Loucy (cell line): ENCODE measurements around the gene ESF1.

Experiments
- H2AFZ ChIP-seq: fragments of 200-600 bp; sonication (generic); 2 replicates; pipeline ENCODE4 v1.6.0; 2016; ENCODE audit warnings: antibody characterized with exemption, mild to moderate bottlenecking, low read length, moderate library complexity
- H3F3A ChIP-seq: fragments of 200-600 bp; 2 replicates; pipeline ENCODE4 v1.6.0; 2016; ENCODE audit warnings: antibody characterized with exemption, low read depth, mild to moderate bottlenecking
- H3K27me3 ChIP-seq: fragments of 200-600 bp; sonication (generic); 2 replicates; pipeline ENCODE4 v1.6.1; 2014; ENCODE audit warnings: low read length, mild to moderate bottlenecking; ENCODE audit not compliant: insufficient read depth, poor library complexity, severe bottlenecking
- H3K36me3 ChIP-seq: fragments of 200-600 bp; sonication (generic); 2 replicates; pipeline ENCODE4 v1.6.1; 2016; ENCODE audit warnings: low read length; ENCODE audit not compliant: insufficient read depth
- H3K4me1 ChIP-seq: fragments of 200-600 bp; sonication (generic); 2 replicates; pipeline ENCODE4 v1.5.1; 2014; ENCODE audit warnings: low read length, mild to moderate bottlenecking; ENCODE audit not compliant: insufficient read depth, poor library complexity, severe bottlenecking
- H3K4me2 ChIP-seq: fragments of 200-600 bp; sonication (generic); 2 replicates; pipeline ENCODE4 v1.6.0; 2014; ENCODE audit warnings: antibody characterized with exemption, low read length, low read depth, mild to moderate bottlenecking; ENCODE audit not compliant: poor library complexity, severe bottlenecking
- H3K4me3 ChIP-seq: fragments of 200-600 bp; sonication (generic); 2 replicates; pipeline ENCODE4 v1.5.1; 2014; ENCODE audit warnings: low read length, mild to moderate bottlenecking, mixed read lengths; ENCODE audit not compliant: poor library complexity, severe bottlenecking
- H3K79me2 ChIP-seq: fragments of 200-600 bp; sonication (generic); 2 replicates; pipeline ENCODE4 v1.6.1; 2014; ENCODE audit warnings: low read length; ENCODE audit not compliant: insufficient read depth
- H3K9ac ChIP-seq: fragments of 200-600 bp; sonication (generic); 2 replicates; pipeline ENCODE4 v1.6.0; 2014; ENCODE audit warnings: mild to moderate bottlenecking, low read depth, low read length, moderate library complexity; ENCODE audit not compliant: poor library complexity, severe bottlenecking
- H3K9me2 ChIP-seq: fragments of 200-600 bp; sonication (generic); replicated peaks from 2 replicates; pipeline ENCODE4 v1.6.1; 2016; ENCODE audit warnings: low read depth, low read length, mixed read lengths
- H3K9me3 ChIP-seq: fragments of 200-600 bp; sonication (generic); 2 replicates; pipeline ENCODE4 v1.6.1; 2014; ENCODE audit warnings: mild to moderate bottlenecking, antibody characterized with exemption, low read length, low read depth; ENCODE audit not compliant: insufficient read depth
- H4K20me1 ChIP-seq: fragments of 200-600 bp; sonication (generic); 2 replicates; pipeline ENCODE4 v1.6.0; 2014; ENCODE audit warnings: antibody characterized with exemption, low read length, mild to moderate bottlenecking; ENCODE audit not compliant: insufficient read depth, poor library complexity, severe bottlenecking
- CTCF ChIP-seq: fragments of 200-600 bp; sonication (generic); conservative IDR thresholded peaks from 2 replicates; pipeline ENCODE4 v1.5.1; 2014; ENCODE audit warnings: mild to moderate bottlenecking, antibody characterized with exemption, low read length
- EZH2phosphoT487 ChIP-seq: fragments of 200-600 bp; IDR thresholded peaks from 2 replicates; pipeline ENCODE4 v1.6.1; 2018; ENCODE audit warnings: antibody characterized with exemption, mild to moderate bottlenecking, moderate library complexity, borderline replicate concordance

ESF1 gene

GRCh38 chr20:13736436-13737191 lies 48.1 kb downstream of the ESF1 start:
- Histone ChIP-seq H3K9me3 (peaks cover 5% of the 10 kb centered on the region; the same call in 1 of the 2 replicates), H3K4me1 (no peaks in the 10 kb centered on the region), H2AFZ (no peak overlapping the region), H3K79me2 (no peaks in the 10 kb centered on the region), H3K27me3 (no peaks in the 10 kb centered on the region), H3K9me2 (no peaks in the 10 kb centered on the region), H3K36me3 (peaks cover 35% of the 10 kb centered on the region), H3K4me3 (no peak overlapping the region), H3F3A (no peaks in the 10 kb centered on the region), H4K20me1 (no peaks in the 10 kb centered on the region), H3K4me2 (no peak overlapping the region), H3K9ac (no peak overlapping the region)
- TF ChIP-seq EZH2phosphoT487 (no peak), CTCF (no peak)

GRCh38 chr20:13735826-13736225 lies 48.9 kb downstream of the ESF1 start:
- no peak for TF ChIP-seq EZH2phosphoT487
- TF ChIP-seq CTCF: no peak
- no peaks in the 10 kb centered on the region for H3F3A ChIP-seq
- no peaks in the 10 kb centered on the region for H3K4me1 ChIP-seq
- no peak overlapping the region for H2AFZ ChIP-seq
- peaks cover 30% of the 10 kb centered on the region for H3K36me3 ChIP-seq
- no peaks in the 10 kb centered on the region for H3K27me3 ChIP-seq
- peaks cover 5% of the 10 kb centered on the region; the same call in 1 of the 2 replicates for H3K9me3 ChIP-seq
- no peaks in the 10 kb centered on the region for H3K79me2 ChIP-seq
- H3K9ac ChIP-seq: no peak overlapping the region
- no peak overlapping the region for H3K4me3 ChIP-seq
- no peaks in the 10 kb centered on the region for H4K20me1 ChIP-seq
- H3K9me2 ChIP-seq: no peaks in the 10 kb centered on the region
- H3K4me2 ChIP-seq: no peak overlapping the region

GRCh38 chr20:13723011-13723410 lies 61.7 kb downstream of the ESF1 start:
- Histone ChIP-seq H3K79me2 (no peaks in the 10 kb centered on the region), H3K9ac (no peak overlapping the region), H3K4me1 (no peaks in the 10 kb centered on the region), H4K20me1 (no peaks in the 10 kb centered on the region), H3K4me3 (no peak overlapping the region), H3K27me3 (no peaks in the 10 kb centered on the region), H3K36me3 (peaks cover 27% of the 10 kb centered on the region; the same call in 1 of the 2 replicates), H3K9me3 (no peaks in the 10 kb centered on the region), H3K4me2 (no peak overlapping the region), H3K9me2 (no peaks in the 10 kb centered on the region), H3F3A (no peaks in the 10 kb centered on the region), H2AFZ (no peak overlapping the region)
- no peak for TF ChIP-seq CTCF
- no peak for TF ChIP-seq EZH2phosphoT487
